HT-29 (cell line): ENCODE data around the gene ACOX1. TPM values are rescaled to one million over a fixed set of nuclear protein-coding genes. Genes with fewer than 3 reads are reported as not detected.

Experiments
- DNase-seq: peaks from one replicate; pipeline ENCODE4 v3.0.0-alpha.2; 2015; ENCODE audit warnings: low spot score
- total RNA-seq: library from RNA; depleted of rRNA; stranded (reverse); fragments of >200 nt; shearing (Covaris generic); gene quantifications from 2 replicates; pipeline ENCODE4 v1.2.3, GENCODE V29; 2014

ACOX1 gene
- total RNA-seq, 1 experiment from 2014 or later: 46.5 TPM

GRCh38 chr17:75937652-75938051, 41.3 kb downstream of the ACOX1 start:
- no peak for DNase-seq

GRCh38 chr17:75933808-75934207, 45.2 kb downstream of the ACOX1 start:
- no peak for DNase-seq

- no peak for DNase-seq
These were observed 46.1 kb downstream of the ACOX1 start for GRCh38 chr17:75932852-75933251.

GRCh38 chr17:75931062-75931461, 47.9 kb downstream of the ACOX1 start:
- no peak for DNase-seq

GRCh38 chr17:75927286-75927922, 51.6 kb downstream of the ACOX1 start:
- peak; percentile 35 for DNase-seq

GRCh38 chr17:75926456-75926855, 52.5 kb downstream of the ACOX1 start:
- DNase-seq: no peak

- no peak for DNase-seq
These were observed 53.1 kb downstream of the ACOX1 start for GRCh38 chr17:75925912-75926311.

GRCh38 chr17:75925103-75925502, 53.9 kb downstream of the ACOX1 start:
- DNase-seq: no peak

- no peak for DNase-seq
These were observed 55.7 kb downstream of the ACOX1 start for GRCh38 chr17:75922963-75923874.

- DNase-seq: no peak
These were observed 56.6 kb downstream of the ACOX1 start for GRCh38 chr17:75922173-75922961.

- no peak for DNase-seq
These were observed 57.4 kb downstream of the ACOX1 start for GRCh38 chr17:75921596-75921995.

GRCh38 chr17:75920045-75920560, 58.9 kb downstream of the ACOX1 start:
- no peak for DNase-seq

GRCh38 chr17:75919611-75920010, 59.4 kb downstream of the ACOX1 start:
- DNase-seq: no peak

- DNase-seq: no peak
These were observed 61.0 kb downstream of the ACOX1 start for GRCh38 chr17:75917917-75918445.

- no peak for DNase-seq
These were observed 61.6 kb downstream of the ACOX1 start for GRCh38 chr17:75917141-75917916.

GRCh38 chr17:75915268-75915667, 63.7 kb downstream of the ACOX1 start:
- DNase-seq: no peak

- no peak for DNase-seq
These were observed 64.2 kb downstream of the ACOX1 start for GRCh38 chr17:75914643-75915267.

GRCh38 chr17:75913537-75914210, 65.3 kb downstream of the ACOX1 start:
- no peak for DNase-seq

- no peak for DNase-seq
These were observed 68.3 kb downstream of the ACOX1 start for GRCh38 chr17:75910699-75911098.

- peak; percentile 41 for DNase-seq
These were observed 69.1 kb downstream of the ACOX1 start for GRCh38 chr17:75909812-75910274.
